Measurements from ENCODE around the gene RNF157.

Gene RNF157

GRCh38 chr17:76103274-76104139 lies 136.8 kb downstream of the RNF157 start, which contains the start of gene EXOC7:
EXOC7 (minus strand) TSS chr17:76103787; CDS start chr17:76103692, 95 bp downstream.
- TF ChIP-seq, protein P1, sequence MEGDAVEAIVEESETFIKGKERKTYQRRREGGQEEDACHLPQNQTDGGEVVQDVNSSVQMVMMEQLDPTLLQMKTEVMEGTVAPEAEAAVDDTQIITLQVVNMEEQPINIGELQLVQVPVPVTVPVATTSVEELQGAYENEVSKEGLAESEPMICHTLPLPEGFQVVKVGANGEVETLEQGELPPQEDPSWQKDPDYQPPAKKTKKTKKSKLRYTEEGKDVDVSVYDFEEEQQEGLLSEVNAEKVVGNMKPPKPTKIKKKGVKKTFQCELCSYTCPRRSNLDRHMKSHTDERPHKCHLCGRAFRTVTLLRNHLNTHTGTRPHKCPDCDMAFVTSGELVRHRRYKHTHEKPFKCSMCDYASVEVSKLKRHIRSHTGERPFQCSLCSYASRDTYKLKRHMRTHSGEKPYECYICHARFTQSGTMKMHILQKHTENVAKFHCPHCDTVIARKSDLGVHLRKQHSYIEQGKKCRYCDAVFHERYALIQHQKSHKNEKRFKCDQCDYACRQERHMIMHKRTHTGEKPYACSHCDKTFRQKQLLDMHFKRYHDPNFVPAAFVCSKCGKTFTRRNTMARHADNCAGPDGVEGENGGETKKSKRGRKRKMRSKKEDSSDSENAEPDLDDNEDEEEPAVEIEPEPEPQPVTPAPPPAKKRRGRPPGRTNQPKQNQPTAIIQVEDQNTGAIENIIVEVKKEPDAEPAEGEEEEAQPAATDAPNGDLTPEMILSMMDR (IDR thresholded peaks at IDR 0.05; ENCODE audit: low read length, missing control alignments), result no peak
- DNase-seq (ENCODE audit: low read depth), result peak; percentile 91
- peak within 1 kb of the TSS; percentile 86 for H3K4me3 ChIP-seq (replicated peaks; ENCODE audit: low read depth, low read length)

DNA sequence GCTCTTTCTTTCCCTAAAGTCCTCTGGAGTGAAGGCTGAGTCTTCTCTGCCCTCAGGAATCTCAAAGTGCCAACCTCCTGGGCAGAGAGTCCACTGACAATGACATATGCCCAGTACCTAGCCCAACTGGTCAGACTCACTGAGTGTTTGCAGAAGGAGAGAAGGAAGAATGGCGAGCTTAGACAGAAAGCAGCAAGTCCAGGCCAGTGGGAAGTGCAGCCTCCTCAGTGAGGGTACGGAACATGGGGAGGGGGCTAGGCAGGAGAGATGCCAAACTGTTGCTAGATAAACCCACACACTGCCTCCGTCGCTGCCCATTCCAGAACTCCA lies 137.4 kb downstream of the RNF157 start:
- H3K4me3 ChIP-seq (replicated peaks; ENCODE audit: low read depth, low read length), result peak overlapping the region; percentile 86
- TF ChIP-seq, protein P1 (IDR thresholded peaks at IDR 0.05; ENCODE audit: low read length, missing control alignments), result no peak
- no peak for DNase-seq (ENCODE audit: low read depth)

DNA sequence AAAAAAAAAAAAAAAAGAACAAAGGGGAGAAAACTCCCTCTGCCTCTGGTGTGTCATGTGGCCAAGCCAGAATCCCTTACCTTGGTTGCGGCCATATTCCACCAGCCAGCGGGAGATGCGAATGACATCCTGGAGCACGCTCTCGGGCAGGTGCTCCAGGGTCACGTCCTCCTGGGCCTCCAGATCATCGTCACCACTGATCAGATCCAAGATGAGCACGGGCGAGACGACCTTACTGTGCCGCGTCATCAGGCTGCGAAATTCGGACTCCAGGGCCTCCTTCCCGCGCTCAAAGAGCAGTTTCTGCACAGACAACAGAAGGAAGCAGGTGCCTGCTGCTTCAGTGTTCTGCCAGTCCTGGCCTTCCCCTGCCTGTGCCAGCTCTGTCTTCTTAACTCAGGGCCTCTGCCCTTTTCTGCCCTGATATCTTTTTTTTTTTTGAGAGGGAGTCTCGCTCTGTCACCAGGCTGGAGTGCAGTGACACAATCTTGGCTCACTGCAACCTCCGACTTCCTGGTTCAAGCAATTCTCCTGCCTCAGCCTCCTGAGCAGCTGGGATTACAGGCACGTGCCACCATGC lies 142.5 kb downstream of the RNF157 start:
- no peak for DNase-seq (ENCODE audit: low read depth)
- H3K4me3 ChIP-seq (replicated peaks; ENCODE audit: low read depth, low read length), result no peak overlapping the region
- TF ChIP-seq, protein P1 (IDR thresholded peaks at IDR 0.05; ENCODE audit: low read length, missing control alignments), result no peak

DNA sequence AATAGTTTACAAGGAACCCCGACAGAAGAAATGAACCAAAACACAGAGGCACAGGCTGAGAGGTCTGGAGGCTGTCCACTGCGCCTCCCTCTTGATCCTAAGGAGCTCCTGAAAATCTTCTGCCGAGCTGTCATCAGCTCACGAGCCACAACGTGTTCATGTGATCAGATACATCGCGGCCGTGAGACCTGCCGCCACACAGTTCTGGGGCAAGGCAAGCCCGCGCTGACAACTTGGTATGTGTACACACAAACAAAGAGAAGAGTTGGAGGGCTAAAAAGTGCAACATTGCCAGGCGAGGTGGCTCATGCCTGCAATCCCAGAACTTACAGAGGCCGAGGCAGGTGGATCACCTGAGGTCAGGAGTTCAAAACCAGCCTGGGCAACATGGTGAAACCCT lies 144.3 kb downstream of the RNF157 start:
- no peak for DNase-seq (ENCODE audit: low read depth)
- no peak overlapping the region for H3K4me3 ChIP-seq (replicated peaks; ENCODE audit: low read depth, low read length)
- TF ChIP-seq, protein P1 (IDR thresholded peaks at IDR 0.05; ENCODE audit: low read length, missing control alignments), result no peak

DNA sequence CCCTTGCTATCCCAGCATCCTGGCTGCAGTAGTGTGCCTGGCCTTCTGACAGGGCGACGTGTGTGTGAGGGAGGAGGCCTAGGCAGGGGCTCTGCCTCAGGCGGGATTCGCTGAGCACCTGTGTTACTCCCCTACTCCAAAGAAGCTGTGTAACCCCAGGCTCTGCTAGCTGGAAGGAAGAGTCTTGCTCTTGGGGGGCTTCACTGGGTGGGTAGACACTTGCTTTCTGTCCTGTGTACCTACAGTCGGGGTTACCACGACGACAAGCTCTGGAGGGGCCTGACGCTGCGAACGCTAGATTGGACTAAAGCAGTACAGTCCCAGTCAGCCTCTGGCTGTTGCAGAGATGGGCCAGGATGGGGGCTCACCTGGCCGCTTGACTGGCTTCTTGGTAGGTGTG lies 146.2 kb downstream of the RNF157 start:
- H3K4me3 ChIP-seq (replicated peaks; ENCODE audit: low read depth, low read length), result no peak overlapping the region
- DNase-seq (ENCODE audit: low read depth), result no peak
- TF ChIP-seq, protein P1 (IDR thresholded peaks at IDR 0.05; ENCODE audit: low read length, missing control alignments), result no peak

GRCh38 chr17:76092526-76093413 lies 147.5 kb downstream of the RNF157 start:
- DNase-seq (ENCODE audit: low read depth), result no peak
- no peak overlapping the region for H3K4me3 ChIP-seq (replicated peaks; ENCODE audit: low read depth, low read length)
- TF ChIP-seq, protein P1 (IDR thresholded peaks at IDR 0.05; ENCODE audit: low read length, missing control alignments), result no peak

Measured in fibroblast of pulmonary artery (primary cell).